Activated naive CD4-positive, alpha-beta T cell treated with anti-CD3 and anti-CD28 coated beads for 36 hours (primary cell): Measurements from ENCODE around the gene LAMA3. TPM values are rescaled to one million over a fixed set of nuclear protein-coding genes. Genes with fewer than 3 reads are reported as not detected.

ENCODE experiments used
- CTCF ChIA-PET: fragments of 350-600 bp; sonication (Branson Sonifier 250); formaldehyde crosslinking; loops from one replicate; lab custom pipeline; 2021; ENCODE audit warnings: antibody characterized with exemption; lab: Charles Lee
- DNase-seq: peaks from one replicate; pipeline ENCODE4 v3.0.0-alpha.2; 2020
- H3K27ac Mint-ChIP-seq: one replicate; pipeline ENCODE4 v1.8.0; 2021; ENCODE audit warnings: mild to moderate bottlenecking, mixed read lengths
- H3K27me3 Mint-ChIP-seq: one replicate; pipeline ENCODE4 v1.8.0; 2021; ENCODE audit warnings: low read depth, mixed read lengths
- H3K36me3 Mint-ChIP-seq: one replicate; pipeline ENCODE4 v1.8.0; 2021; ENCODE audit warnings: low read depth, mixed read lengths
- H3K4me1 Mint-ChIP-seq: one replicate; pipeline ENCODE4 v1.8.0; 2021; ENCODE audit warnings: low read depth, mixed read lengths
- H3K4me3 Mint-ChIP-seq: one replicate; pipeline ENCODE4 v1.8.0; 2021; ENCODE audit warnings: mild to moderate bottlenecking, moderate library complexity, mixed read lengths
- H3K9me3 Mint-ChIP-seq: one replicate; pipeline ENCODE4 v1.8.0; 2021; ENCODE audit warnings: mixed read lengths
- intact Hi-C: fragments of 100-400 bp; cut with micrococcal nuclease; formaldehyde crosslinking; loops from one replicate; pipeline ENCODE4 v1.15.1; 2023
- total RNA-seq, 2 experiments: library from RNA; stranded (reverse); gene quantifications; one replicate each; pipeline ENCODE4 v1.2.3, GENCODE V29; 2021

LAMA3 gene
- total RNA-seq, 2 experiments from 2014 or later: 0.05 to 0.10 TPM

DNA sequence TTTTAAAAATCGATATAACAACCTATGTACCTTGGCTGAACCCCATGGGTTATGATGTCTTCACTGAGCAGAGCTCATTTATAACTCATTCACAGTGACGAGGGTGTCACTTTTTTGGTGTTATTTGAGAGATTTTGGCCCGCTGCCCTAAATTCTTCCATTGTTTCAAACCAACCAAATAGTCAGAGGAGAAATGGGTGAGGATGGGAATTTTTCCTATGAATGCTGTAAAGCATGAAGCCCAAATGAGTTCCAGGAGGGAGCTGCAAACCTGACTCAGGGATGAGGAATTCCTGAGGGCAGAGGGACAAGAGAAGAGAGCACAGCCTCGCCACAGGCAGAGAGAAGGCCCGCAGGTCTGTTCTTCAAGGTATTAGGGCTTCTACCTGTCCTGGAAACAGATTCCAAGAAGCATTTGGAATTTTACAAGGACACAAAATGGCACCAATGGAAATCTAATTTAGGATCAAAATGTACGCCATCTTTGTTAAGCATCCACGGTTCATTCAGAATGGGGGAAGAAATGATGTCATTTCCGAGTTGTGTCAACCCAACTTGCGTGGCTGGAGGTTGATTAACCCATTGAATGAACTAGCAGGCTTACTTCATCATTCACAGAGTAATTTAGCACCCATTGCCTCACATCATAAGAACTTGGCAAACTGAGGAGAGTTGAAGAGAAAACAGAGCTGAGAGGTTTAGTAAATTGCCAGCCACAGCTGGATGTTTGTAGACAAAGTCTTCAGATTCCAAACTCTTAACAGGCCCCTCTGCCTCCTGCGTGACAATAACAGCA is 133.5 kb downstream of the LAMA3 start:
- Mint-ChIP-seq H3K27ac (no peak overlapping the region), H3K4me3 (no peak overlapping the region), H3K4me1 (peaks cover 30% of the 10 kb centered on the region), H3K9me3 (no peaks in the 10 kb centered on the region), H3K36me3 (no peaks in the 10 kb centered on the region), H3K27me3 (no peaks in the 10 kb centered on the region)
- CTCF ChIA-PET: interaction anchor here (0.8 kb wide), 1 partner anchor 96 kb away, joined by 3 read pairs; no protein-coding TSS in a partner anchor
- DNase-seq: no peak
- intact Hi-C loops: loop anchor here (10.0 kb wide), 1 partner anchor 542 kb away; no protein-coding TSS in a partner anchor

DNA sequence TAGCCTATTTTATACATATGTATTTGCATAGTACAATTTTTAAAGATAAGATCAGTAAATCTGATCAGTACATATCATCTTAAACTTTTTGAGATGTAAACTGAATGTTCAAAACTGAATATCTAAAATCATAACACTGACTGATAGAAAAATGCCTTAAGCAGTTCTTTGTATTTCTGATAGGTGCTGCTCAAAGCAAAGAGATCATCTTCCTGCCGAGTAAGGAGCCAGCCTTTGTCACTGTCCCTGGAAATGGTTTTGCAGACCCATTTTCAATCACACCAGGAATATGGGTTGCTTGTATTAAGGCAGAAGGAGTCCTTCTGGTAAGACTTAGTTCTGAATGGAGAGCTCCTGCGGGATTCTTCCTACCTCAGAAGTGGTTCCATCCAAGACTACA is 135.0 kb downstream of the LAMA3 start:
- Mint-ChIP-seq H3K27ac (no peak overlapping the region), H3K27me3 (no peaks in the 10 kb centered on the region), H3K36me3 (no peaks in the 10 kb centered on the region), H3K4me1 (peaks cover 37% of the 10 kb centered on the region), H3K9me3 (no peaks in the 10 kb centered on the region), H3K4me3 (no peak overlapping the region)
- CTCF ChIA-PET: interaction anchor here (3.4 kb wide), 1 partner anchor 94 kb away, joined by 32 read pairs; no protein-coding TSS in a partner anchor
- DNase-seq: no peak
- intact Hi-C loops: loop anchor here (1.0 to 10.0 kb wide), 3 partner anchors 94 to 541 kb away; no protein-coding TSS in a partner anchor

DNA sequence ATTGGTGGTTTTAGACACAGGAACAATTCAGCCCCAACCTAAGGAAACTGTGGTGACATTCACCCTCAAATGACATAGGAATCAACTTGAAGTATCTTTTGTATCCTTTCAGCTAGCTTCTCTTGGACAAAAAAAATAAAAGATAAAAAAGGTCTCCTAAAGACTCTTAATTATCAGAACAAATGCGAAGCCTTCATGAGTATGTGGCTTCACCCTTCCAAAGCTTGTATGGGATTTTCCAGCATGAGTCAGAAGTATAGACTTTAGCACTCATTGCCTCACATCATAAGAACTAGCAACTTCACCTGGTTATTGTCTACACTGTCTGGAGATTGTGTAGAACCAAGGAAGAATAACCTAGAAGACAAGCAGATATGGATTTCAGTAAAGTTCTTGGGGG is 135.4 kb downstream of the LAMA3 start:
- no peaks in the 10 kb centered on the region for H3K27me3 Mint-ChIP-seq
- no peak overlapping the region for H3K27ac Mint-ChIP-seq
- H3K4me1 Mint-ChIP-seq: peaks cover 37% of the 10 kb centered on the region
- DNase-seq: no peak
- CTCF ChIA-PET: interaction anchor here (0.6 to 3.4 kb wide), 3 partner anchors 94 to 551 kb away, joined by 3 to 32 read pairs (median 3); no protein-coding TSS in a partner anchor
- no peak overlapping the region for H3K4me3 Mint-ChIP-seq
- H3K9me3 Mint-ChIP-seq: no peaks in the 10 kb centered on the region
- no peaks in the 10 kb centered on the region for H3K36me3 Mint-ChIP-seq
- intact Hi-C loops: loop anchor here (1.0 to 10.0 kb wide), 5 partner anchors 94 to 540 kb away; partner anchors contain the start of gene TTC39C

DNA sequence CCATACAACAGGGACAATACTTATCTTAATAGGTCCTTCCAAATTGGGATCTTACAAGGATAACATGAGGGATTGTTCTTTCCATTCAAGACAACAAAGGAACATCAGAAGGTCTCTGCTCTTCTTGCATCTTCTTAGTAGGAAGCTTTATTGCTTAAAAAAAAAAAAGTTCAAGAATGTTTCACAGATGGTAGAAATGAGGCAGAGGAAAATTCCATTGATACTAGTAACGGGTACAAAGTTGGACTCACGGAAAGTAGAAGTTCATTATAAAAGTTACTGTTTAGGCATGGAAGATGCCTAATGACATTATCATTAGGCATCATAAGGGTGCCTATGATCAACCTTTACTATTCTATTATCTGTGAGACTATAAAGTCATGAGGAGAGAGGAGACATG is 136.2 kb downstream of the LAMA3 start:
- no peak overlapping the region for H3K27ac Mint-ChIP-seq
- no peaks in the 10 kb centered on the region for H3K27me3 Mint-ChIP-seq
- DNase-seq: no peak
- CTCF ChIA-PET: interaction anchor here (0.5 to 3.4 kb wide), 8 partner anchors 13 to 551 kb away, joined by 3 to 32 read pairs (median 4); no protein-coding TSS in a partner anchor
- H3K36me3 Mint-ChIP-seq: no peaks in the 10 kb centered on the region
- H3K4me1 Mint-ChIP-seq: peaks cover 37% of the 10 kb centered on the region
- no peak overlapping the region for H3K4me3 Mint-ChIP-seq
- H3K9me3 Mint-ChIP-seq: no peaks in the 10 kb centered on the region
- intact Hi-C loops: loop anchor here (5.0 to 10.0 kb wide), 3 partner anchors 187 to 539 kb away; partner anchors contain the start of gene TTC39C

DNA sequence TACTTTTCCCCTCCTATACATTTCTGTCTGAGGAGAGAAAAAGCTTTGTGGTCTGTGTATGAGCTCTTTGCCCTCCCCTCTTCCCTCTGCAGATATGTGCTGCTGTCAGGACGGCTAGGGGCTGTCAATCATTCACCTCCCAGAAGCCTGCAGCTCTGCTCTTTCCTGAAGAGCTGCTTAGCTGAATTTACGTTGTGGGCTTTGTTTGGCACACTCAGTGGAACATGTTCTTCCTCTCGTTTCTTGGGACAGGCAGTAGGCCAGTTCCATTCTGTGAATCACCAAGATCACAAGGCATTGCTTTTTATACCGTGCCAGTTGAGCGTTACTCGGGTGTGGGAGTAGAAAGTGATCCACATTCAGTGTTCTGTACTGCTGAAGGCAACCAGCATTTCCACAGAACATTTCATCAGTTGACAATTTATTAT is 136.7 kb downstream of the LAMA3 start:
- H3K4me3 Mint-ChIP-seq: no peak overlapping the region
- no peaks in the 10 kb centered on the region for H3K27me3 Mint-ChIP-seq
- DNase-seq: peak; percentile 19
- CTCF ChIA-PET: interaction anchor here (0.5 to 3.4 kb wide), 6 partner anchors 13 to 336 kb away, joined by 3 to 32 read pairs (median 4); no protein-coding TSS in a partner anchor
- H3K4me1 Mint-ChIP-seq: peaks cover 37% of the 10 kb centered on the region
- no peak overlapping the region for H3K27ac Mint-ChIP-seq
- intact Hi-C loops: loop anchor here (5.0 to 10.0 kb wide), 3 partner anchors 186 to 539 kb away; partner anchors contain the start of gene TTC39C
- no peaks in the 10 kb centered on the region for H3K36me3 Mint-ChIP-seq
- H3K9me3 Mint-ChIP-seq: no peaks in the 10 kb centered on the region

DNA sequence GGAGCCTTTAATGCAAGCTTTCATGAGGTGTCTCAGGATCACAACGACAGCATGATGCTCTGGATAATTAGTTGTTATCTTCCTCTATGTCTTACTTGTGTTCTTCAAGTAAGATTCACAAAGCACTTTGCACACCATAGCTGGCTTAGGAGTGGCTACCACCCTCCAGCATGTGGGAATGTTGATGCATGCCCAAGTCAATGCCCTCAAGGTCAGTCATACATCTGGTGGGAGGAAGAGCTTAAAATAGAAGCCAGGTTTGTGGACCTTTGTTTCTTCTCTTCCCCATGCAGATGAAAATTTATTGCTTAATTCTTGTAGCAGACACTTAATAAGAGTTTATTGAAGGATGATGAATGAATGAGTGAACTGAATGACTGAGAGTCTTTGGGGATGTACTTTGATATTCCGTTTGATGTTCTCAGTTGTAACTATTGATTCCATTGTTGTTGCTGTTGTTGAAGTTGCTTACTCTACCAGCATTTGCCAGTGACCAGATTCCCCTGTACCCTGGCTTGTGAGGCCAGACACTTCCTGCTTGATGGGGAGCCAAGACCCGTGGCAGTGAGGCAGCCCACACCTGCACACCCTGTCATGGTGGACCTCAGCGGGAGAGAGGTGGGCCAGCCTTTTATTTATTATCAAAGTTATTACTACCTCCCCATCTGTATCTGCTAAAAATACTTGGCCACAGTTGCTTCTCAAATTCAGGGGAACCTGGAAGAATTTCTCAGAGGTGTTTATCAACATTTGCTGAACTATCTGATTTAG is 137.8 kb downstream of the LAMA3 start:
- Mint-ChIP-seq H3K27me3 (no peaks in the 10 kb centered on the region), H3K4me3 (no peak overlapping the region), H3K36me3 (no peaks in the 10 kb centered on the region), H3K9me3 (no peaks in the 10 kb centered on the region), H3K27ac (no peak overlapping the region), H3K4me1 (peaks cover 37% of the 10 kb centered on the region)
- no peak for DNase-seq
- intact Hi-C loops: loop anchor here (5.0 to 10.0 kb wide), 3 partner anchors 185 to 538 kb away; partner anchors contain the start of gene TTC39C
- CTCF ChIA-PET: interaction anchor here (0.6 to 3.4 kb wide), 3 partner anchors 91 to 203 kb away, joined by 3 to 32 read pairs (median 5); no protein-coding TSS in a partner anchor

DNA sequence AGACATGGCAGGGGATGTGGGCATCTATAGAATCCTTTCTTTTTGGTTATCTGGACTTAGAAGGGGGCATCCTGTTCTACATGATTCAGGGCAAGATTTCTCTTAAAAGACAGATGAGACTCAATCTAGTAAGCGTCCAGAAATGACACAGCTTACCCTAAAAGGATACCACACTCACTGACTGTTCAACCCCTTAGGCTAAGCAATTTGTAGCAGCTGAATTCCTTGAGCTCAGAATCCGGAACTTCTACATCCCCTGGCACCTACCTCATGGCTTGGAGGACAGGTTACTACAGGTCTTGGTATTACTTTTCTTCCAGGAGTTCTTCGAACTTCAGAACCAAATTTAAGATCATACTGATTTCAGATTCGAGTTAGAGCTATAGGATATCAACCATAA is 138.4 kb downstream of the LAMA3 start:
- DNase-seq: no peak
- Mint-ChIP-seq H3K9me3 (no peaks in the 10 kb centered on the region), H3K27me3 (no peaks in the 10 kb centered on the region), H3K36me3 (no peaks in the 10 kb centered on the region), H3K4me3 (no peak overlapping the region), H3K27ac (no peak overlapping the region), H3K4me1 (peaks cover 37% of the 10 kb centered on the region)
- intact Hi-C loops: loop anchor here (1.0 to 10.0 kb wide), 7 partner anchors 11 to 537 kb away; partner anchors contain the start of gene TTC39C
- CTCF ChIA-PET: interaction anchor here (1.8 kb wide), 1 partner anchor 91 kb away, joined by 5 read pairs; no protein-coding TSS in a partner anchor

DNA sequence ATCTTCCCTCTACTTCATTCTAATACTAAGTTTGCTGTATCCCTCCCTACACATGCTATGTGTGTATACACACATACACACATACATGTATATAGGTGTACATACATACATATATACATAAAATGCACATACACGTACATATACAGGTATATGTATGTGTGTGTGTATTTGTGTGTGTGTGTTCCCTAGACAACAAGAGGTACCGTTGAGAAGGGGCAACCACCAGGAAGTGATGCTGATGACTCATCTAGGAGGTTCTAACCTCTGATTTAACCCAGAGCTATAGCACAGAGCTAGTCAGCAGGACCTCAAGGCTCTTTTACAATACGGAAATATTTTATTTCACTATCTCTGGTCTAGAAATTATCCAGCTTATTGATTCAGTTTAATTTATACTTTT is 139.2 kb downstream of the LAMA3 start:
- CTCF ChIA-PET: interaction anchor here (1.0 to 1.8 kb wide), 2 partner anchors 13 to 90 kb away, joined by 3 to 5 read pairs; no protein-coding TSS in a partner anchor
- no peaks in the 10 kb centered on the region for H3K27me3 Mint-ChIP-seq
- DNase-seq: peak; percentile 61
- no peaks in the 10 kb centered on the region for H3K36me3 Mint-ChIP-seq
- H3K27ac Mint-ChIP-seq: no peak overlapping the region
- intact Hi-C loops: loop anchor here (1.0 to 10.0 kb wide), 7 partner anchors 10 to 536 kb away; partner anchors contain the start of gene TTC39C
- no peak overlapping the region for H3K4me3 Mint-ChIP-seq
- no peaks in the 10 kb centered on the region for H3K9me3 Mint-ChIP-seq
- H3K4me1 Mint-ChIP-seq: peaks cover 37% of the 10 kb centered on the region

DNA sequence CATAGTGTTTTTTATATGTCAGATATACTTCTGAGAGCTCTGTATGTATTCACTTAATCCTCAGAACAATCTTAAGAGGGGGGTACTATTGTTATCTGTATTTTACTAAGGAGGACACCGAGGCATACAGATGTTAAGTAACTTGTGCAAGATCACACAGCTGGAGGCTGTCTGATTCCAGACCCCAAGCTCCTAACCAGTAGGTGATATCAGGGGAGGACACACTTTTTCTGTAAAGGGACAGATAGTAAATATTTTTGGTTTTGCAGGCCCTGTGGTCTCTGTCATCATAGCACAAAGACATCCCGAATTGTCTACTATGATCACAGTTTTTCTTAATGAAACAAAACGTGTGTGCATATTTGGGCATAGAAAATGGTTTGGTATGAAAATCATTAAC is 143.7 kb downstream of the LAMA3 start:
- Mint-ChIP-seq H3K4me1 (peaks cover 7% of the 10 kb centered on the region), H3K9me3 (no peaks in the 10 kb centered on the region), H3K27me3 (no peaks in the 10 kb centered on the region), H3K27ac (no peak overlapping the region), H3K4me3 (no peak overlapping the region), H3K36me3 (no peaks in the 10 kb centered on the region)
- DNase-seq: no peak
- CTCF ChIA-PET: no interaction called here
- intact Hi-C loops: no loop called here

DNA sequence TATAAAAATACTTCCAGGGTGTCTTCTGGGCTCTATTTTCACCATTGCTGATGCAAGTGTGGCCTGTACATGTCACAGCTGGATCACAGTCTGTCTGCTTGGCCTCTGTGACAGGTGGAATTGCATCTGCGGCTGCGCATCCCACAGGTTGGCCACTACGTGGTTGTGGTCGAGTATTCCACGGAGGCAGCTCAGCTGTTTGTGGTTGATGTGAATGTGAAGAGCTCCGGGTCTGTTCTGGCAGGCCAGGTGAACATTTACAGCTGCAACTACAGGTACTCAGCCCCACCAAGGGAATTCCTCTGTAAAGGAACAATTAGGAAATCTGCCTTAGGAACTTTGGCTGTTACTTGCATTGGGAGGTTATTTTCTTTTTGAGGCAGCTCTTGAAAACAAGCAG is 144.5 kb downstream of the LAMA3 start:
- CTCF ChIA-PET: interaction anchor here (0.6 kb wide), 1 partner anchor 318 kb away, joined by 3 read pairs; no protein-coding TSS in a partner anchor
- Mint-ChIP-seq H3K27ac (no peak overlapping the region), H3K9me3 (no peaks in the 10 kb centered on the region), H3K27me3 (no peaks in the 10 kb centered on the region), H3K4me1 (peaks cover 7% of the 10 kb centered on the region), H3K4me3 (no peak overlapping the region), H3K36me3 (no peaks in the 10 kb centered on the region)
- no peak for DNase-seq
- intact Hi-C loops: no loop called here

DNA sequence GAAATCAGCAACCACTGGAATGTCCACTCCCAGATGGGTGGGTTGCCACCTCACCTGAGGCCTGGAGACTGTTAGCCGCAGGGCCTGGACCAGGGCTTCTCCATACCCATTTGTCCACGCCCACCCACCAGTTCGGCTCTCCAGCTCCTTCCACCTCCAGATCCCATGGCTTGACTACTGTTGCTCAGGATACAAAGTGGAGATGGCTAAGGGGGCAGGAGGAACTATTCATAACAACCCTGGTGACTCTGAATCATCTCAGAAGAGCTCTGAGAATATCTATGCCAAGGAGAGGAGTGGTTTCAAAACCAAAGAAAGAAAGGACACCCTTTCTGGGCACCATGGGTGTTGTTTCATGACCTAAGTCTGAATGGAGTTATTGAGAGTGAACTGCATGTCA is 145.8 kb downstream of the LAMA3 start:
- Mint-ChIP-seq H3K27me3 (no peaks in the 10 kb centered on the region), H3K9me3 (no peaks in the 10 kb centered on the region), H3K4me3 (no peak overlapping the region), H3K4me1 (peaks cover 9% of the 10 kb centered on the region), H3K36me3 (no peaks in the 10 kb centered on the region), H3K27ac (no peak overlapping the region)
- intact Hi-C loops: no loop called here
- CTCF ChIA-PET: interaction anchor here (1.0 kb wide), 1 partner anchor 83 kb away, joined by 3 read pairs; no protein-coding TSS in a partner anchor
- DNase-seq: no peak
